ENCODE measurements around the gene PHAX.
"Not testable (repeated sequence)": the region's sequence is repeated elsewhere in the genome, so short reads cannot be mapped to it uniquely, and the experiment has no call there.

The PHAX gene

GRCh38 chr5:126605525-126605924, 4.8 kb downstream of the PHAX start:
- no peak for DNase-seq (ENCODE audit: low read depth)

GRCh38 chr5:126610160-126610559, 9.4 kb downstream of the PHAX start:
- DNase-seq (ENCODE audit: low read depth): no peak

GRCh38 chr5:126610616-126611015, 9.9 kb downstream of the PHAX start:
- DNase-seq (ENCODE audit: low read depth): no peak

GRCh38 chr5:126613941-126614592, 13.3 kb downstream of the PHAX start:
- no peak for DNase-seq (ENCODE audit: low read depth)

- no peak for DNase-seq (ENCODE audit: low read depth)
Measured at GRCh38 chr5:126615286-126615685, 14.5 kb downstream of the PHAX start.

GRCh38 chr5:126617603-126618002, 16.9 kb downstream of the PHAX start:
- not testable (repeated sequence) for DNase-seq (ENCODE audit: low read depth)

- DNase-seq (ENCODE audit: low read depth): no peak
Measured at GRCh38 chr5:126619781-126620180, 19.0 kb downstream of the PHAX start.

- no peak for DNase-seq (ENCODE audit: low read depth)
Measured at GRCh38 chr5:126624534-126624933, 23.8 kb downstream of the PHAX start.

GRCh38 chr5:126628102-126628501, 27.4 kb downstream of the PHAX start:
- no peak for DNase-seq (ENCODE audit: low read depth)

- no peak for DNase-seq (ENCODE audit: low read depth)
Measured at GRCh38 chr5:126631920-126632319, 31.2 kb downstream of the PHAX start.

- DNase-seq (ENCODE audit: low read depth): no peak
Measured at GRCh38 chr5:126633552-126633951, 32.8 kb downstream of the PHAX start.

- DNase-seq (ENCODE audit: low read depth): no peak
Measured at GRCh38 chr5:126635585-126635984, 34.8 kb downstream of the PHAX start.

- no peak for DNase-seq (ENCODE audit: low read depth)
Measured at GRCh38 chr5:126636956-126637355, 36.2 kb downstream of the PHAX start.

GRCh38 chr5:126640866-126641265, 40.1 kb downstream of the PHAX start:
- no peak for DNase-seq (ENCODE audit: low read depth)

GRCh38 chr5:126641387-126641786, 40.6 kb downstream of the PHAX start:
- DNase-seq (ENCODE audit: low read depth): no peak

GRCh38 chr5:126645132-126645531, 44.4 kb downstream of the PHAX start:
- DNase-seq (ENCODE audit: low read depth): no peak

GRCh38 chr5:126647071-126647470, 46.3 kb downstream of the PHAX start:
- DNase-seq (ENCODE audit: low read depth): no peak

- no peak for DNase-seq (ENCODE audit: low read depth)
Measured at GRCh38 chr5:126648471-126648870, 47.7 kb downstream of the PHAX start.

GRCh38 chr5:126649057-126649456, 48.3 kb downstream of the PHAX start:
- DNase-seq (ENCODE audit: low read depth): not testable (repeated sequence)

- DNase-seq (ENCODE audit: low read depth): not testable (repeated sequence)
Measured at GRCh38 chr5:126649709-126650108, 49.0 kb downstream of the PHAX start.

GRCh38 chr5:126650463-126650862, 49.7 kb downstream of the PHAX start:
- no peak for DNase-seq (ENCODE audit: low read depth)

- DNase-seq (ENCODE audit: low read depth): no peak
Measured at GRCh38 chr5:126651013-126651577, 50.3 kb downstream of the PHAX start.

- DNase-seq (ENCODE audit: low read depth): no peak
Measured at GRCh38 chr5:126656401-126657007, 55.8 kb downstream of the PHAX start.

- DNase-seq (ENCODE audit: low read depth): no peak
Measured at GRCh38 chr5:126658561-126658960, 57.8 kb downstream of the PHAX start.
